Rectal smooth muscle tissue (tissue), 1 donor: ENCODE data around the gene PGA5.

Experiments
- H3K27ac ChIP-seq: one replicate; pipeline ENCODE4 v1.7.0; 2013; ENCODE audit warnings: low read depth, low read length, inconsistent platforms
- H3K27me3 ChIP-seq: one replicate; pipeline ENCODE4 v1.7.0; 2013; ENCODE audit warnings: low read length; ENCODE audit not compliant: control insufficient read depth, insufficient read depth
- H3K36me3 ChIP-seq: one replicate; pipeline ENCODE4 v1.7.0; 2013; ENCODE audit warnings: low read length; ENCODE audit not compliant: control insufficient read depth, insufficient read depth
- H3K4me1 ChIP-seq: one replicate; pipeline ENCODE4 v1.7.0; 2013; ENCODE audit warnings: low read length; ENCODE audit not compliant: control insufficient read depth, insufficient read depth
- H3K4me3 ChIP-seq: one replicate; pipeline ENCODE4 v1.7.0; 2013; ENCODE audit warnings: low read length
- H3K9ac ChIP-seq: one replicate; pipeline ENCODE4 v1.7.0; 2013; ENCODE audit warnings: low read length

Gene PGA5

GRCh38 chr11:61278001-61278470, 37.1 kb downstream of the PGA5 start:
- H3K4me3 ChIP-seq = no peak overlapping the region
- H3K4me1 ChIP-seq = no peaks in the 10 kb centered on the region
- H3K27me3 ChIP-seq = no peaks in the 10 kb centered on the region
- no peak overlapping the region for H3K27ac ChIP-seq
- no peaks in the 10 kb centered on the region for H3K36me3 ChIP-seq
- H3K9ac ChIP-seq = no peak overlapping the region

DNA sequence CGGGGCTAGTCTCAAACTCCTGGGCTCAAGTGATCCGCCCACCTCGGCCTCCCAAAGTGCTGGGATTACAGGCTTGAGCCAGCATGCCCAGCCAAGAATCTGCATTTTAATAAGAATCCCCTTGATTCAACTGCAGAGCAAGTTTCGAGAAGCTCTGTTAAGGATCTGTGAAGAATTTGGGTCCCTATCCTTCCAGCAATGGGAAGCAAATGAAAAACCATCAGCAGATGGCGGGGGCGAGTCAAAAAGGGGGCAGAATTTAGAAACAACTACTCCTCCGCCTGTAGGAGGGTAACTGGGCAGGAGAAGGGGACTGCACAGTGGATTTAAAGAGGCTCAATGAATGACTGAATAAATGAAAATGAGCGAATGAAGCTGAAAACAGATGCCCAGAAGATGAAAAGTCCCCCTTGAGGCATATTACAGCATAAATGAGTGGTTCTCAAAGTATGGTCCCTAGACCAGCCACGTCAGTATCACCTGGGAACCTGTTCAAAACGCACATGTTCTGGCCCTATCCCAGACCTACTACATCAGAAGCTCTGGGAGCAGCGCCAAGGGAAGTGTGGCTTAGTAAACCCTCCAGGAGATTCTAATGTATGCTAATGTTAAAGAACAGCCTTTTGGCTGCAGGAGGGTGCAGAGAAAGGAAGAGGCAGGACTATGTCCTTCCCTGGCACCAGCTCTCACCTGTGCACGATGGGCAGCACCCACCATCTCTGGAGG, 39.1 kb downstream of the PGA5 start:
- Histone ChIP-seq H3K36me3 (no peaks in the 10 kb centered on the region), H3K27ac (no peak overlapping the region), H3K9ac (no peak overlapping the region), H3K27me3 (no peaks in the 10 kb centered on the region), H3K4me3 (no peak overlapping the region), H3K4me1 (no peaks in the 10 kb centered on the region)

DNA sequence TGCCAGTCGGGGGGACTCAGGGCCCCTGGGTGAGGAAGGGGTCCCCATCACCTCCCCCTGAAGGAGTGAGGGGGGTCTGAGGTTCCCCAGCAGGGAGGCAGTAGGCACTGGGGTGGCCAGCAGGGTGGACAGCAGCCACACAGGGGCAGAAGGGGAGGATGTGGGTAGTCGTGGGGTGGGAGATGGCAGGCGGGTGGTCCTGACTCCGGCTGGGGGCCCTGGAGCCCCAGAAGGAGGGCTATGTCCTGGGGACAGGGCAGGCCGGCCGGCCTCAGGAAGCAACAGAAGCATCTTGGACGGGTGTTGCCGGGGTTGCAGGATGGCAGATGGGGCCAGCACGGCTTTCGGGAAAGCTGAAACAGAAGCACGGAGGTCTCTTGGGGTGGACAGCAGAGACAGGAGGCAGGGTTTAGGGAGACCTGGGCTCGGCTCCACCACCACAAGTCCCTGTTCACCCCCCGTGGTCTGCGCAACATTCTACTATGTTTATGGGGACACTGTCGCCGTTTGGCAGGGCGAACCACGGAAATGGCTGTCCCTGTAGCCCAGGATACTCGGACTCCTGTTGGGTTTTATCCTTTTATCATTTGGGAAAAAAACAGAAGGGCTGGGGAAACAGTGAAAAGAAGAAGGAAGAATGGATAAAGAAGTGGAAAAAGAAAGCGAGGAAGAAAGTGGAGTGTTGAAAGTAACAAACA, 40.1 kb downstream of the PGA5 start:
- Histone ChIP-seq H3K9ac (no peak overlapping the region), H3K27me3 (no peaks in the 10 kb centered on the region), H3K27ac (no peak overlapping the region), H3K4me3 (peak overlapping the region; percentile 24), H3K36me3 (no peaks in the 10 kb centered on the region), H3K4me1 (no peaks in the 10 kb centered on the region)

DNA sequence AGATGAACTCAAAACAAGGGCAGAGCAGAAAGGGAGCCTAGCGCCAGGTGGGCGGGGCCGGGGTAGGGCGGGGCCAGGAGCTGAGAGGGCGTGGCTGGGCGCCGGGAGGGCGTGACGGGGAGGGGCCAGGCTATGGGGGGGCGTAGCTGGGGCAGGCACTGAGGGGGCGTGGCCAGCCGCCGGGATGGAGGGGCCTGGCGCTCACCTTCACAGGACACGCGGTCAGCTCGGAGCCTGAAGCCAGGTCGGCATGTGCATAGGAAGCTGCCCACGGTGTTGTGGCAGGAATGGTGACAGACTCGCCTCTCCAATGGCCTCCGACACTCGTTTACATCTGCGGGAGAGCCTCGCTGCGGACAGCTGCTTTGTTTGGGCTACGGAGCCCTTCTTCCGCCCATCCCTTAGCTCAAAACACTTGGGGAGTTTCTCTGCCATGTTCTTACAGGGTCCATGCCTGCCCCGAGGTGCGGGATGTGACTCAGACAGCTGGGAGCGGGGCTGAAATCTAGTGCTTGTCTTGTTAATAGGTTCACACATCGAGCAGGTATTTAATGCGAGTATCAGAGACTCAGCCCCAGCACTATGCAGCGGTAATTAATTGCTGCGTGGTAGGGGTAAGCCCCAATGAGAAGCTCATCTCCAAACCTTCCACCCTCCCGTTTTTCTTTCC, 40.7 kb downstream of the PGA5 start:
- no peaks in the 10 kb centered on the region for H3K4me1 ChIP-seq
- H3K4me3 ChIP-seq = peak overlapping the region; percentile 44
- no peaks in the 10 kb centered on the region for H3K27me3 ChIP-seq
- H3K36me3 ChIP-seq = no peaks in the 10 kb centered on the region
- H3K9ac ChIP-seq = no peak overlapping the region
- no peak overlapping the region for H3K27ac ChIP-seq

DNA sequence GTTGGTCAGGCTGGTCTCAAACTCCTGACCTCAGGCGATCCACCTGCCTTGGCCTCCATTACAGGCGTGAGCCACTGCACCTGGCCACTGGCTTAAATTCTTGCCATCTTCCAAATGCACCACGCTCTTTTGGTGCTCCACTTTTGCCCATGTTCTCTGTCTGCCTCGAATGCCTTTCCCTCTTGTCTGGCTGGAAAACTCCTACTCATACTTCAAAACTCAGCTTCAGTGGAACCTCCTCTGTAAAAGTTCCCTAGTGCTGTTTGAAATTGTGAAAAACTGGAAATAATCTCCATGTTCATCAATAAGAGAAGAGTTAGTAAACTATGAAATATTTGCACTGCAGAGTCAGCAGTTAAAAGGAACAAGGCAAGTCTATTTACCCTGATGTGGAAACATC, 42.6 kb downstream of the PGA5 start:
- H3K27me3 ChIP-seq = no peaks in the 10 kb centered on the region
- H3K36me3 ChIP-seq = no peaks in the 10 kb centered on the region
- no peaks in the 10 kb centered on the region for H3K4me1 ChIP-seq
- no peak overlapping the region for H3K27ac ChIP-seq
- no peak overlapping the region for H3K9ac ChIP-seq
- no peak overlapping the region for H3K4me3 ChIP-seq

- no peaks in the 10 kb centered on the region for H3K27me3 ChIP-seq
- no peaks in the 10 kb centered on the region for H3K36me3 ChIP-seq
- no peak overlapping the region for H3K27ac ChIP-seq
- H3K9ac ChIP-seq = no peak overlapping the region
- H3K4me1 ChIP-seq = no peaks in the 10 kb centered on the region
- no peak overlapping the region for H3K4me3 ChIP-seq
Measured at GRCh38 chr11:61287338-61287977, 46.5 kb downstream of the PGA5 start.

DNA sequence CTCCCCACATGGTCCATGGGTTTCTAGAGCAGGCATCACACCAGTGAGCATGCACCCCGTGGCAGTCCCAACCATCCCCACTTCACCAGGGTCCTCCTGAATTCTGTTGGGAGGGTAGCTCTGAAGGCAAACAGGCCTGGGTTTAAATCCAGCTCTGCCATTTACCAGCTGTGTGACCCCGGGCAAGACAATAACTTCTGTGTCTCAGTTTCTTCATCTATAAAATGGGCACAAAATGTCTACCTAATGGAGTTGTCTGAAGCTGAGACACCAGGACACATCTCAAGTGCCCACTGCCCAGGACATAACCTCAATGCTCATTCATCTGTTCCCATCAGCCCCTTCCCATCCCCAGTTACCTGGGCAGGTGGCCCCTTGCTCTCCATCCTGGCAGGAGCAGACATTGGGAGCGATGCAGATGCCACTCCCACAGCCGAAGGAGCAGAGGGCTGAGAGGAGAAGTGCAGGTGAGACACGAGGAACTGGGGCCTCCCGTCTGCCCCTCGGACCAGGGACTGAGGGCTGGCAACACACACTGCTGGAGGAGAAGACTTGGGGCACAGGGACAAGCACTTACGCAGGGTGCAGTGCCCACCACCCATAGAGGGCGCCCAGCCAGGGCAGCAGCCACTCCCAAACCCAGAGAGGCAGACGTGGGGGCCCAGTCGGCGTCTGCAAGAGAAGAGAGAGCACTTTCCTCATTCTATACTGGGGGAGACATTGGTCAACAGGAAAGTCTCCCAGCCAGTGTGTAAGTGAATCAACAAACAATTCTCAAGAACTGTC, 50.1 kb downstream of the PGA5 start:
- no peak overlapping the region for H3K27ac ChIP-seq
- no peaks in the 10 kb centered on the region for H3K4me1 ChIP-seq
- H3K4me3 ChIP-seq = no peak overlapping the region
- H3K27me3 ChIP-seq = peaks cover 17% of the 10 kb centered on the region
- no peaks in the 10 kb centered on the region for H3K36me3 ChIP-seq
- no peak overlapping the region for H3K9ac ChIP-seq

DNA sequence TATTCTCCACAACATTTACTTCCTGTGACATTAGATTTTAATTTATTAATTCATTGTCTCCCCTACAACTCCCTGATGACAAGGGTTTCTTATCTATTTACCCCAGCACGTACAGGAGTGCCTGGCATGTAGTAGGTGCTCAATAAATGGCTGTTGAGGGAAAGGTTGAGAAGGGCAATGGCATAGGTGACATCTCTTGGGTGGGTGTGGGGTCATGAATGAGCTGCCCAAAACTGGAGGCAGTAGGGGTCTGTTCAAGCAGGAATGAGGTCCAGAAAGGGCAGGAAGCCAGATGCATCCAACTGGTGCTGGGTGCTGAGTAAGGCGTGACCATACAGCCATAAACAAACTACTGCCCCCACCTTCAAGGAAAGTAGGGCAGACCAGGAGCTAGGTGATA, 51.4 kb downstream of the PGA5 start:
- no peaks in the 10 kb centered on the region for H3K4me1 ChIP-seq
- no peak overlapping the region for H3K4me3 ChIP-seq
- H3K36me3 ChIP-seq = no peaks in the 10 kb centered on the region
- H3K27me3 ChIP-seq = peaks cover 17% of the 10 kb centered on the region
- no peak overlapping the region for H3K9ac ChIP-seq
- no peak overlapping the region for H3K27ac ChIP-seq

GRCh38 chr11:61293867-61294716, 53.1 kb downstream of the PGA5 start:
- peak overlapping the region; percentile 11 for H3K9ac ChIP-seq
- no peaks in the 10 kb centered on the region for H3K4me1 ChIP-seq
- H3K36me3 ChIP-seq = peaks cover 1% of the 10 kb centered on the region
- H3K27ac ChIP-seq = no peak overlapping the region
- H3K4me3 ChIP-seq = peak overlapping the region; percentile 72
- peaks cover 17% of the 10 kb centered on the region for H3K27me3 ChIP-seq

GRCh38 chr11:61294717-61295595, 54.0 kb downstream of the PGA5 start, which contains the start of gene VWCE:
VWCE (minus strand) TSS chr11:61295316; CDS start chr11:61295037, 279 bp downstream.
- Histone ChIP-seq H3K9ac (peak within 1 kb of the TSS; percentile 11), H3K4me1 (no peaks in the 10 kb centered on the region), H3K4me3 (peak within 1 kb of the TSS; percentile 72), H3K36me3 (peaks cover 9% of the 10 kb centered on the region), H3K27ac (no peak within 1 kb of the TSS), H3K27me3 (peaks cover 17% of the 10 kb centered on the region)
